Embryonic facial prominence (tissue), 1 donor: ENCODE data around the gene CRTC1.
A peak's percentile ranks its signal among the peaks of the same experiment; 100 is the strongest.
"Not testable (repeated sequence)": the region's sequence is repeated elsewhere in the genome, so short reads cannot be mapped to it uniquely, and the experiment has no call there.

ENCODE experiments used
- DNase-seq: peaks from one replicate; pipeline ENCODE4 v3.0.0-alpha.2; 2016; ENCODE audit errors: extremely low spot score

The CRTC1 gene

GRCh38 chr19:18701250-18701608 lies 17.7 kb downstream of the CRTC1 start:
- DNase-seq: no peak

GRCh38 chr19:18704054-18704453 lies 20.6 kb downstream of the CRTC1 start:
- DNase-seq: no peak

- DNase-seq: no peak
These were observed 21.5 kb downstream of the CRTC1 start for GRCh38 chr19:18704971-18705370.

DNA sequence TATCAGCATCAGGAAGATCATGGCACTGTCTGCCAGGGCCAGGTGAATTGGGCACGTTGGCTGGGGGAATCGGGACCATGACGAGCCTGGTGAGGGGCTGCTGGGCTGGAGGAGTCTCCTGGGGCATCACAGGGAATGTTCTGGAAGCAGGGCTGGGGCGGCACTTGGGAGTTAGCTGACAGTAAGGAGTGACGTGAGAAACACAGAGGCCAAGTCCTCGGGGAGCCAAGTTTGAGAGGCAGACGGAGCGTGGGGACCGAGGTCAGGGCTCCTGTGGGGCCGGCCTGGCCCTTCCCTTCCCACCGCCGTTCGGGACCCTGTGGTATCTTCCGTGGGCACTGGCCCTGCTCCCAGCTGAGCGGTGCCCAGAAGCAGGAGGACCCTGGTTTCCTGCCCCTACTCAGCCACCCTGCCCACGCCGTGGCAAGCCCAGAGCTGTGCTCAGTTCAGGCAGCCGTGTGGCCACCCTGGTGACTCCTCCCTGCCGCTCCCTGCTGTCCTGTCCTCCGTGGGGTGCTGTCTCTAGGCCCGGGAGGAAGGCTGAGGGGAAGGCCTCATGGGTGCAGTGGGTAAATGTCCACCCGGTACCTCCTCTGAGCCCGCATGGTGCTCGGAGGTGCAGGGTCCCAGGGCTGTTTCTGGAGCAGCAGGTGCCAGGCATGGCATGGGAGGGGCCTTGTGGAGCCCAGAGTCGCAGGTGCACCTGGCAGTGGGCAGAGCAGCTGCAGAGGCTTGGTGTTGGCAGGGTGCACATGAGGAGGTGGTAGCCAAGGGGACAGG lies 25.2 kb downstream of the CRTC1 start:
- no peak for DNase-seq

GRCh38 chr19:18709546-18709945 lies 26.1 kb downstream of the CRTC1 start:
- DNase-seq: no peak

DNA sequence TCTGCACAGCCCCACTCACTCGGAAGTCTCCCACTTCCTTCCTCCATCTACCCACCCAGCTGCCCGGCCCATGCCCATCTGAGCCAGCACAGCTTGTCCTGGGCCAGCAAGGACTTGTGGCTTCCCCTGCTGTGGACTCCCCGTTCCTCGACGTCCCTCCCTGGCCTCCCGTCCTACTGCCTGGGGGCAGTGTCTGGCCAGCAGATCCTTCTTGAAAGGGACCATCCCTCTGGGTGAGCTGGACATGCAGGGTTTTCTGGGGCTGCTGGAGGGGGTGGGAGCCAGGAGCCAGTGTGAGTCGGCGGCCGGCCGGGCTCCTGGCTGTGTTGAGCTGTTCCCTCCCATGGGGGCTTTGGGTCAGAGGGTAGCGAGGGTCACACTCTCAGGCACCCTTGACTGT lies 26.7 kb downstream of the CRTC1 start:
- DNase-seq: no peak

DNA sequence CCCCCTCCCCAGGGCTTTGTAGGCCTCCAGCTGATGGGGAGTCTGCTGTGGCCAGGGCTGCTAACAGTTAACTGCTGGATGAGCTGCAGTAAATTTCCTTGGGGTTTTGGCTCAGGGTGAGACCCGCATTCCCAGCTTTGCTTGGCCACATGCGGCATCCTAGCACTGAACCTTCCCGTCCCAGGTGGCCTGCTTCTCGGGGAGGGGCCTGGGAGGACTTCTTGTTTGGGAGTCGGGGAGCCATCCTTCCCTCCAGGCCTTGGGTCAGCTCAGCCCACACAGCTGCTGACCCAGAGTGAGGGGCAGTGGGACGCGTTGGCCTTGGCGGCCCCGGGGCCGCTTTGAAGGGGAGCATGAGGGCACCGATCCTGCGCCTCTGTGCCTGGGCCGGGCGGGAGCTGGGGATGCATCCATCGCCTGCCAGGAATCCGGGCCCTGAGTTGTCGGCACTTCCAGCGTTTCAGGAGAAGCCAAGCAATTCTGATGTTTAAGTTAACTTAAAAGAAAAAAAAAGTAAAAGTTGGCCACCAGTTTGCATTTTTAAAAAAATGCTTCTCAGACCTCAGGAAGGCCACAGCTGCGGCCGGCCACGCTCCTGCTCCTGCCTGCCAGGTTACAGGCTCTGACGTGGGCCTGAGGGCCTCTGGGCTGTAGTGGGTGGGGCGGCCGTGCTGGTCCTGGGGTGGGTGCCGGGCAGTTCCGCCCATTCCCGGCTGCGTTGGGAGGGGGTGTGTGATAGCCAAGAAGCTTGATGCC lies 27.7 kb downstream of the CRTC1 start:
- peak; percentile 51 for DNase-seq

GRCh38 chr19:18711893-18712292 lies 28.4 kb downstream of the CRTC1 start:
- no peak for DNase-seq

- no peak for DNase-seq
These were observed 29.5 kb downstream of the CRTC1 start for GRCh38 chr19:18712981-18713380.

DNA sequence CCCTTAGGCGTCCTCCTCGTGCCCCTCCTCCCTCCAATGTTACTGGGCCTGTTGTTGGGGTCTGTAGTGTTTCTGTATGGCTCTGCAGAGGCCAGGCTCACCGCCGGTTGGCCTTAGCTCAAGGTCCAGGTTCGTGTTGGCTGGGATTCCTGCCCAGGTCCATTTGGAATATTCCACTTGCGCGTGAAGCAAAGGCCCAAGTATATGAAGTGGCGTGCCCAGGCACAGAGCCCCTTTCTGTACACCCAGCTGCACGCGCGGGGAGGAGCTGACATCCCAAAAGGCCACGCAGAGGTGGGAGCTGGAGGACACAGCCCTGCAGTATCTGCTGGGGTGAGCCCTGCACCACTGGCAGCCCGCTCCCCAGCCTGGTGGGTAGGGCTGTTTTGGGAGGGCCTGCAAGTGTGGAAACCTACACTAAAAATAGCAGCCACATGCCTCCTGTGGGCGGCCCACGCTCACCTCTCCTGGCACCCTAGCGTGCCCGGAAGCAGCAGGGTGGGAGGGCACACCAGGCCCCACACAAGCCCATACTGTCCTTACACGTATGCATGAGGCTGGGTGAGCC lies 30.2 kb downstream of the CRTC1 start:
- DNase-seq: no peak

- no peak for DNase-seq
These were observed 31.9 kb downstream of the CRTC1 start for GRCh38 chr19:18715416-18715815.

GRCh38 chr19:18716857-18717256 lies 33.4 kb downstream of the CRTC1 start:
- no peak for DNase-seq

DNA sequence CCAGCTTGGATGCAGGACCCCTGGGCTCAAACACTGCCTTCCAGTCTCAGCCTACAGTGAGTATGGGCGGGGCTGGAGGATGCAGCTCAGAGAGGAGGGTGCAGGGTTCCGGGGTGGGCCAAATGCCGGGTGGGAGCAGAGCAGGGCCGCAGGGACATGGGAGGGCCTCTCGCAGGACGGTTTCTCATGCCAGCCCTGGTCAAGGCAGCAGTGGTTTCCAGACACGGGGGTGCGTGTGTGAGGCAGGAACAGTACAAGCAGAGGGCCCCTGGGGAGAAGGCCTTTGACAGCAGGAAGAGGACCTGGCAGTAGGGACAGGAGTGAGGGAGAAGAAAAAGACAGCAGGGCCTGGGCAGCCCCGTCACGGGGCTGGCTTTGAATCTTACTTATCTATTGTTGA lies 34.1 kb downstream of the CRTC1 start:
- no peak for DNase-seq

DNA sequence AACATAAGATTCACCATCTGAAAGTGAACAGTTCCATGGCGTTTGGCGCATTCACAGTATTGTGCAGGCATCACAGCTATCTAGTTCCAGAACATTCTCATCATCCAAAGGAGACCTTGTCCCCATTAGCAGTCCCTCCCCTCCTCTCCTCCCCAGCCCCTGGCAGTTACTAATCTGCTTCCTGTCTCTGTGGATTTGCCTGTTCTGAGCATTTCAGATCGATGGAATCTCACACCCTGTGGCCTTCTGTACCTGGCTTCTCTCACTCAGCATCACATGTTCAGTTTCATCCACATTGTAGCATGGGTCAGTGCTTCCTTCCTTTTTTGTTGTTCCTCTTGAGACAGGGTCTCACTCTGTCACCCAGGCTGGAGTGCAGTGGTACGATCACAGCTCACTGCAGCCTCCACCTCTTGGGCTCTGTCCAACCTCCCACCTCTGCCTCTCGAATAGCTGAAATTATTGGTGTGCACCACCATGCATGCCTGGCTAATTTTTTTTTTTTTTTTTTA lies 34.6 kb downstream of the CRTC1 start:
- DNase-seq: no peak

GRCh38 chr19:18718846-18719458 lies 35.5 kb downstream of the CRTC1 start:
- no peak for DNase-seq

GRCh38 chr19:18719541-18719940 lies 36.1 kb downstream of the CRTC1 start:
- no peak for DNase-seq

GRCh38 chr19:18723871-18724377 lies 40.4 kb downstream of the CRTC1 start:
- DNase-seq: no peak

DNA sequence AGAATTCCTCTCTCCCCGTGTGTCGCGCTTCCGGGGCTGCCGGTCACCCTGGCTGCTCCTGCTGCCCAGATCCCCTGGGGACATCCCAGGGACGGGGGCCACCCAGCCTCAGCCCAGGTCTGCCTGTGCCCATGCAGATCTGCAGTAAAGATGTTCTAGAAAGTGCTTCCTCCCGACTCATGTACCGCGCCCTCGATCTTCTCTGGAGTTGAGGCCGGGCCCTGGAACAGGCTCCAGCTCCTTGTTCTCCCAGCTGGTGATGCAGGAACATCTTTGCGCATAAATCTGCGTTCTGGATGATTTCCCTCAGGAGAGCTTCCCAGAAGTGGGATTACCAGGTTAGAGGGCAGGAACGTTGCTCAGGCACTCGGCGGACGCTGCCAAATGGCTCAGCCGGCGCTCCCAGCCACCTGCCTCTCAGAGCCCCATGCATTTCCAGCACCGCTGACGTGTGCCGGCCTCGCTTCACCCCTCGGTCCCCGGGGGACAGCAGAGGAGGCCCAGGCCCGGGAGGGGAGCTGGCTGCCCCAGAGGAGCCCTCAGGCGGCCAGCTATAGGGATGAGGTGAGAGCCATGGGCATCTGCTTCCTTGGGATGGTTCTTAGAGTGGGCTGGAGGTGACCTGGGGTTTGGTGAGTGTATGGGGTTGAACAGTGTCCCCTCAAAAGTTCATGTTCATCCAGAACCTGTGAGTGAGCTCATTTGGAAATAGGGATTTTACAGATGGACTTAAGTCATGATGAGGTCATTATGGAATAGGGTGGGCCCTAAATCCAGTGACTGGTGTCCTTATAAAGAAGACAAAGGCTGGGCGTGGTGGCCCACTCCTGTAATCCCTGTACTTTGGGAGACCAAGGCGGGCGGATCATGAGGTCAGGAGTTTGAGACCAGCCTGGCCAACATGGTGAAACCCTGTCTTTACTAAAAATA lies 42.6 kb downstream of the CRTC1 start:
- no peak for DNase-seq

GRCh38 chr19:18726846-18727245 lies 43.4 kb downstream of the CRTC1 start:
- no peak for DNase-seq

GRCh38 chr19:18727602-18728001 lies 44.1 kb downstream of the CRTC1 start:
- not testable (repeated sequence) for DNase-seq

DNA sequence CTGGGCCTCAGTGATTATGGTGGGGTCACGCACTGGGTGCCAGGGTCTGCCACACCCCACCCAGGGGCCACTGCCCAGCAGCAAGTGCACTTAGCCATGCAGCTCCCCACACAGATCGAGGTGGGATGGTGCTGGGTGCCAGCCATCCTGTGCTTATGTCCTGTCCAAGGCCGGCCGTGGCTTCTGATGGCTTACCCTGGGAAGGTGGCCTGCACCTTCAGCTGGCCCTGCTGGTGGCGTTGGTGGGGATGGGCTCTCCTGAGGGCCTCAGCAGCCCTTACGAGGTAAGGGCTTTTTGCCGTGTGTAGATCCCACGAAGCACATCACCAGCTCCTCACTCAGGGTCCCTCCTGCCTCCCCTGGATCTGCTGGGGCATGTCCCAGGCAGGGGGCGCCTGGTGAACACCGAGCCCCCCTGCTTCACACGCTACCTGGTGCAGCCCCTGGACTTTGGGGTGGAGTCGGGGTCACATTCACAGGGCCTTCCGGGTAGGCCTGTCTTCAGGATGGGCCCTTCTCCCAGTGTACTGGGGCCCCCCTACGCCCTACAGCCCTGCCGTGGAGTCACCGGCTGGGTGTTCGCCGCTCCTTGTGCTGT lies 46.6 kb downstream of the CRTC1 start:
- DNase-seq: no peak
